Heart right ventricle (tissue), 16 donors: ENCODE results near the gene ZBTB7A. TPM values are rescaled to one million over a fixed set of nuclear protein-coding genes. Genes with fewer than 3 reads are reported as not detected.
"Not testable (repeated sequence)": the region's sequence is repeated elsewhere in the genome, so short reads cannot be mapped to it uniquely, and the experiment has no call there.

Experiments
- ATAC-seq, 8 donors: fragments of 200-7000 bp; cut with Tn5 transposase; one replicate each; pipeline ENCODE4 v1.9.1; 2020; ENCODE audit warnings: mild to moderate bottlenecking in 8 of 8, moderate library complexity in 8 of 8, moderate number of reproducible peaks in 1 of 8
- DNase-seq, 2 donors: peaks; one replicate each; pipeline ENCODE4 v3.0.0-alpha.2; 2020
- H3K27ac ChIP-seq, 10 donors: fragments of 200-600 bp; sonication (generic) in 2 of 10; one replicate each; pipeline versions ENCODE4 v1.5.0 to v1.8.0; 2020 to 2022; ENCODE audit warnings: mild to moderate bottlenecking in 3 of 10
- H3K27me3 ChIP-seq, 7 donors: fragments of 200-600 bp; one replicate each; pipeline ENCODE4 v1.8.0; 2021 to 2022; ENCODE audit warnings: mild to moderate bottlenecking in 2 of 7
- H3K36me3 ChIP-seq, 9 donors: fragments of 200-600 bp; sonication (generic) in 1 of 9; one replicate each; pipeline versions ENCODE4 v1.5.0 to v1.8.0; 2020 to 2022; ENCODE audit warnings: mild to moderate bottlenecking in 2 of 9
- H3K4me1 ChIP-seq, 9 donors: fragments of 200-600 bp; sonication (generic) in 1 of 9; one replicate each; pipeline versions ENCODE4 v1.5.0 to v1.8.0; 2020 to 2022; ENCODE audit warnings: mild to moderate bottlenecking in 4 of 9
- H3K4me3 ChIP-seq, 10 donors: fragments of 200-600 bp; sonication (generic) in 2 of 10; one replicate each; pipeline versions ENCODE4 v1.5.0 to v1.8.0; 2020 to 2022; ENCODE audit warnings: mild to moderate bottlenecking in 7 of 10, moderate library complexity in 2 of 10
- H3K9me3 ChIP-seq, 11 donors: fragments of 200-600 bp in 10 of 11; sonication (generic) in 2 of 11; one replicate each; pipeline versions ENCODE4 v1.5.0 to v1.8.0; 2013 to 2022; ENCODE audit warnings: mild to moderate bottlenecking in 2 of 11, control low read depth in 1 of 11, moderate library complexity in 1 of 11
- WGBS, 2 donors: extraction: QIAGEN DNeasy Blood & Tissue Kit; methylation state at CpG; one replicate each; pipeline ENCODE4 v1.1.7; 2013; ENCODE audit warnings: inconsistent platforms in 1 of 2; 5-methylcytosine and 5-hydroxymethylcytosine counted together
- intact Hi-C, 10 donors: fragments of 100-400 bp; cut with DNase I; formaldehyde crosslinking; loops; one replicate each; pipeline versions ENCODE4 v1.11.1 to v1.14.2; 2022
- polyA plus RNA-seq, 2 donors: library from polyadenylated mRNA; stranded (reverse); fragments of 200-250 nt; gene quantifications; one replicate each; pipeline ENCODE4 v1.2.3, GENCODE V29; 2013
- total RNA-seq, 10 donors: library from RNA; stranded (reverse); fragmentation: NEBNext Ultra II Directional in 3 of 10; extraction: Animal tissue kit (Norgen Biotek cat#: 25700) in 3 of 10; gene quantifications; one replicate each; pipeline versions ENCODE4 v1.2.1 to v1.2.4, GENCODE V29; 2021 to 2023
- TF ChIP-seq, protein P1 (sequence below), 9 donors: fragments of 200-600 bp; sonication (generic) in 2 of 9; IDR thresholded peaks; one replicate each; pipeline versions ENCODE4 v1.5.0 to v1.8.0; 2021 to 2022; ENCODE audit warnings: antibody characterized with exemption in 9 of 9, mild to moderate bottlenecking in 5 of 9, moderate library complexity in 1 of 9
- donor health status: Arrhythmogenic right ventricular cardiomyopathy.
- donor health status: ischemic (EF 13 %, LVEDD 7.1; RV severe dilation, severe dysfunction).
- donor health status: healthy with polysubstance abuse.
- donor health status: DM: no; HTN: yes; CAD: no.
- donor health status: DM: no; HTN: no; CAD: no.
- donor health status: ischemic (EF 25% LVEDD 6.9; RV normal size, moderate dysfunction).
- donor health status: ischemic (EF 25% LVEDD 5.7; RV mildly dilated, moderate dysfunction).
- donor health status: healthy.
- donor health status: DM: yes; HTN: yes; CAD: no.
- donor health status: Ischemic cardiomyopathy.
- donor health status: ischemic (EF 35%, LVEDD 5.7; RV mildly dilated, moderate dysfunction).
- donor health status: nonischemic (EF 11% LVEDD 7.7; RV severe dilation, severe dysfunction).
- donor health status: DM: yes; HTN: yes; CAD: no.
- donor health status: PGD.
- donor health status: ischemic (EF 29% LVEDD 5.4; RV normal size, mild dysfunction).
- donor health status: nonischemic (EF 23%, LVEDD 6.1; RV moderate dilation, normal function).

The ZBTB7A gene
- total and polyA plus RNA-seq, 12 donors, result 9.6 to 40.5 (median 25.2) TPM

DNA sequence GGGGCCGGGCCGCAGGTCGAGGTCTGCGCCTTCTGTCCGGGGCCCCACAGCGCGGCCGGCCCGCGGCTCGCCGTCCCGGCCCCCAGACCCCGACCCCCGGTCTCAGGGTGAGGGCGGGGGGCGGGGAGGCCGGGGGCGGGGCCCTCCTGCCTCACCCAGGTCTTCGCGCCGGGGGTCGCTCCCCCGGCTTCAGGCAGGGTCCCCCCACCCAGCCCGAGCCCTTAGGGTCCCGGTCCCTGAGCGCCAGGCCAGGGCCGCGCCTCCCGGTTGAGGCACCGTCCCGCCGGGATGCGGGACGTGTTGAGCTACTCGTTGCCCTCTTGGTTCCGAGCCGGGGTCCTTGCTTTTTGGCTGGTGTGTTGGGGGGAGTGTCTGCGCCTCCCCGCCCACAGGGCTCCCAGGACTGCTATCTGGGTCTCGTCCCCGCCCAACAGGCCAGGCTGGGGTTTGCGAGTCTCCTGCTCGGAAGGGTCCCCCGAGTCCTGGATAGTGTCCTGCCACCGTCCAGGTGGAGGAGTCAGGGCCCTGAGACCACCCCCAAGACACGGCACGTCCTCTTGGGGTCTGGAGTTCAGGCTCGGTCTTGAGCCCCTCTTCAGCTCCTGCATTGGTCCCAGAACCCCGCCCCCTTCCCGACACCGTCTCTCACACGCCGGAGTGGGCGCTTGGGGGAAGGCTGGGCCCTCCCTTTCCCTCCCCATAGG is 58.7 kb downstream of the ZBTB7A start:
- ATAC-seq, result peak in 4 of 8 donors; percentile 0 to 14 (median 3)
- DNase-seq, result no peak
- Histone ChIP-seq H3K27me3 (no peaks in the 10 kb centered on the region), H3K4me1 (peaks cover 31 to 55% (median 43%) of the 10 kb centered on the region in 9 donors), H3K36me3 (peaks cover 0 to 22% (median 1%) of the 10 kb centered on the region in 9 donors), H3K27ac (peak overlapping the region; percentile 81 to 95 (median 90)), H3K9me3 (no peaks in the 10 kb centered on the region), H3K4me3 (peak overlapping the region; percentile 76 to 99 (median 90))
- WGBS, 2 donors, result 0 to 1% methylated on average over 34 to 55 of the region's 55 CpGs
- intact Hi-C loops, result loop anchor here in 3 of 10 donors (5.0 to 10.0 kb wide), 3 partner anchors 57 to 114 kb away; partner anchors contain the start of genes ZBTB7A (in 2 of the 3) and MAP2K2 (in 1 of the 3)
- TF ChIP-seq, protein P1, sequence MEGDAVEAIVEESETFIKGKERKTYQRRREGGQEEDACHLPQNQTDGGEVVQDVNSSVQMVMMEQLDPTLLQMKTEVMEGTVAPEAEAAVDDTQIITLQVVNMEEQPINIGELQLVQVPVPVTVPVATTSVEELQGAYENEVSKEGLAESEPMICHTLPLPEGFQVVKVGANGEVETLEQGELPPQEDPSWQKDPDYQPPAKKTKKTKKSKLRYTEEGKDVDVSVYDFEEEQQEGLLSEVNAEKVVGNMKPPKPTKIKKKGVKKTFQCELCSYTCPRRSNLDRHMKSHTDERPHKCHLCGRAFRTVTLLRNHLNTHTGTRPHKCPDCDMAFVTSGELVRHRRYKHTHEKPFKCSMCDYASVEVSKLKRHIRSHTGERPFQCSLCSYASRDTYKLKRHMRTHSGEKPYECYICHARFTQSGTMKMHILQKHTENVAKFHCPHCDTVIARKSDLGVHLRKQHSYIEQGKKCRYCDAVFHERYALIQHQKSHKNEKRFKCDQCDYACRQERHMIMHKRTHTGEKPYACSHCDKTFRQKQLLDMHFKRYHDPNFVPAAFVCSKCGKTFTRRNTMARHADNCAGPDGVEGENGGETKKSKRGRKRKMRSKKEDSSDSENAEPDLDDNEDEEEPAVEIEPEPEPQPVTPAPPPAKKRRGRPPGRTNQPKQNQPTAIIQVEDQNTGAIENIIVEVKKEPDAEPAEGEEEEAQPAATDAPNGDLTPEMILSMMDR (IDR thresholded peaks at IDR 0.05), result no peak

DNA sequence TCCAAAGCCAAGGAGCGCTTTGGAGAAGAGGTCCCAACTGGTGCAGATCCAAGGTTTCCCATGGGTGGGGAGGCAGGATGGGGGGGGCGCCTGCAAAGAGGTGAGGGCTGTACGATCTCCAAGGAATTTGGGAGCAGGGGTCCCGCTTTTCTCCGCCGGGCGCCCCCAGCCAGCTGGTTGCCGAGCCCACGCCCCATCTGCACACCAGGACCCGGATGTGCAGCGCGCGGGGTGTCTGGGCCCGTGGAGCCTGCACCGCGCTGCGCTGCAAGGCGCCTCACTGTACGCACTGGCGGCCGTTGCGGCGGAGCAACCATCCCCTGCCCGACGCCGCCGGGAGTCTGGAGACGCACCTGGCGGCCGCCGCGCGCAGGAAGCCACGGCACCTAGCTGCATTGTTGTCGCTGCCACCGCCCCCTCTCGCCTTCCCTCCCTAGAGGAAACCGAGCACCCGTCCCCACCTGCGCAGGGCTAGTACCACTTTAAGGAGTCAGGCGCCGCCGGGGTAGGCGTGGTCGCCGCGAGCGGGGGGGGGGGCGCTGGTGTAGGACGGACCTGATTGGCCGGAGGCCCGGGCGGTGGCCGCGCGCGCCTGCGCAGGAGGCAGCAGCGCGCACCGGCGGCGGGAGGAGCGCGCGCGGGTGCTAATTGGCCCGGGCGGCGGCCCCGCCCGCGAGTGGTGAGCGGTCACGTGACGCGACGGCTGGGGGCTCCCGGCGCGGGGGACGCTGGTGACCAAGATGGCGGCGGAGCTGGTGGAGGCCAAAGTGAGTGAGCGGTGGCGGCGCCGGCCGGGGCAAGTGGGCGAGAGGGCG is 59.5 kb downstream of the ZBTB7A start, which contains the start of gene PIAS4:
TSS of gene PIAS4 (plus strand) at position 716 of the 815 bp plus-strand sequence. CDS start at position 741, 25 bp downstream.
- Histone ChIP-seq H3K4me1 (peaks cover 31 to 47% (median 41%) of the 10 kb centered on the region in 9 donors), H3K4me3 (peak within 1 kb of the TSS; percentile 76 to 99 (median 90)), H3K27ac (peak within 1 kb of the TSS; percentile 81 to 95 (median 90)), H3K36me3 (peaks cover 0 to 17% (median 0%) of the 10 kb centered on the region in 9 donors), H3K9me3 (no peaks in the 10 kb centered on the region), H3K27me3 (no peaks in the 10 kb centered on the region)
- peak; percentile 94 to 97 (median 96) for ATAC-seq
- peak; percentile 95 to 97 for DNase-seq
- intact Hi-C loops, result loop anchor here in 3 of 10 donors (5.0 to 10.0 kb wide), 3 partner anchors 58 to 115 kb away; partner anchors contain the start of genes ZBTB7A (in 2 of the 3) and MAP2K2 (in 1 of the 3)
- TF ChIP-seq, protein P1 (IDR thresholded peaks at IDR 0.05), result peak in 2 of 9 donors; percentile 8 to 13
- WGBS, 2 donors, result 0% methylated on average over 42 to 91 of the region's 91 CpGs

DNA sequence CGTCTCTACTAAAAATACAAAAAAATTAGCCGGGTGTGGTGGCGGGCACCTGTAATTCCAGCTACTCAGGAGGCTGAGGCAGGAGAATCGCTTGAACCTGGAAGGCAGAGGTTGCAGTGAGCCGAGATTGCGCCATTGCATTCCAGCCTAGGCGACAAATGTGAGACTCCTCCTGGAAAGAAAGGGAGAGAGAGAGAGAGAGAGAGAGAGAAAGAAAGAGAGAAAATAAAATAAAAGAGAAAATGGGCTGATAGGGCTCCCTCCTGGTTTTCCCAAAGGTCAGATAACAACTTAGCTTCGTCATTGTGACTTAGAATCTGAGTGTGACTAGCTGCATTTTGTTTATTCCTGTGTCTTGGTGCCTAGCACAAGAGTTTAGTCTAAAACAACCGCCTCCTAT is 61.3 kb downstream of the ZBTB7A start:
- not testable (repeated sequence) for ATAC-seq

DNA sequence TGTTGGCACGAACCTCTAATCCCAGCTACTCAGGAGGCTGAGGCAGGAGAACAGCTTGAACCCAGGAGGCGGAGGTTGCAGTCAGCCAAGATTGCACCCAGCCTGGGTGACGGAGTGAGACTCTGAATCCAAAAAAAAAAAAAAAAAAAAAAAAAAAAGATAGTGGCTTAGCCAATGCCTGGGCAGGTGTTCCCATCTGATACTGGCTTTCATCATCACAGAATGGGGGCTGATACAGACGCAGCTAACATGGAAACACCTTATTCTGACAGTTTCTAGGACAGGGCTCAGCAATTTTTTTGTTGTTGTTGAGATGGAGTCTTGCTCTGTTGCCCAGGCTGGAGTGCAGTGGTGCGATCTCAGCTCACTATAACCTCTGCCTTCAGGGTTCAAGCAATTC is 65.9 kb downstream of the ZBTB7A start:
- 84 to 88% methylated on average over 5 of the region's 5 CpGs for WGBS, 2 donors
- not testable (repeated sequence) for DNase-seq, H3K4me3 ChIP-seq, H3K27ac ChIP-seq, H3K27me3 ChIP-seq, H3K9me3 ChIP-seq, ATAC-seq, H3K4me1 ChIP-seq, H3K36me3 ChIP-seq
- intact Hi-C loops, result loop anchor here in 1 of 10 donors (10.0 kb wide), 1 partner anchor 64 kb away; the partner anchor contains the start of gene ZBTB7A

More for the DNA sequence above, 61.3 kb downstream of the ZBTB7A start:
- H3K4me3 ChIP-seq, H3K36me3 ChIP-seq, H3K27ac ChIP-seq, DNase-seq, H3K27me3 ChIP-seq, H3K9me3 ChIP-seq: not testable (repeated sequence)
- H3K4me1 ChIP-seq, result peaks cover 21 to 34% (median 31%) of the 10 kb centered on the region in 9 donors
- intact Hi-C loops, result loop anchor here in 3 of 10 donors (5.0 to 10.0 kb wide), 3 partner anchors 59 to 117 kb away; partner anchors contain the start of genes ZBTB7A (in 2 of the 3) and MAP2K2 (in 1 of the 3)
- WGBS, 2 donors, result 97 to 98% methylated on average over 9 of the region's 9 CpGs

DNA sequence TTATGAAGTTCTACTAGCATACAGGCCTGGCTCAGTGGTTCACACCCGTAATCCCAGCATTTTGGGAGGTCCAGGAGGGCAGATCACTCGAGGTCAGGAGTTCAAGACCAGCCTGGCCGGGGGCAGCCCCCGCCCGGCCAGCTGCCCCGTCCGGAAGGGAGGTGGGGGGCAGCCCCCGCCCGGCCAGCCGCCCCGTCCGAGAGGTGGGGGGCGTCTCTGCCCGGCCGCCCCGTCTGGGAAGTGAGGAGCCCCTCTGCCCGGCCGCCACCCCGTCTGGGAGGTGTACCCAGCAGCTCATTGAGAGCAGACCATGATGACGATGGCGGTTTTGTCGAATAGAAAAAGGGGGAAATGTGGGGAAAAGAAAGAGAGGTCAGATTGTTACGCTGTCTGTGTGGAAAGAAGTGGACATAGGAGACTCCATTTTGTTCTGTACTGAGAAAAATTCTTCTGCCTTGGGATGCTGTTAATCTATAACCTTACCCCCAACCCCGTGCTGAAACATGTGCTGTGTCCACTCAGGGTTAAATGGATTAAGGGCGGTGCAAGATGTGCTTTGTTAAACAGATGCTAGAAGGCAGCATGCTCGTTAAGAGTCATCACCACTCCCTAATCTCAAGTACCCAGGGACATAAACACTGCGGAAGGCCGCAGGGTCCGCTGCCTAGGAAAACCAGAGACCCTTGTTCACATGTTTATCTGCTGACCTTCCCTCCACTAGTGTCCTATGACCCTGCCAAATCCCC is 67.9 kb downstream of the ZBTB7A start:
- not testable (repeated sequence) for H3K4me1 ChIP-seq, H3K27me3 ChIP-seq, H3K27ac ChIP-seq, H3K4me3 ChIP-seq, DNase-seq, H3K36me3 ChIP-seq, ATAC-seq, H3K9me3 ChIP-seq
- intact Hi-C loops, result loop anchor here in 1 of 10 donors (10.0 kb wide), 1 partner anchor 116 kb away; no protein-coding TSS in a partner anchor
- WGBS, 2 donors, result 82 to 87% methylated on average over 29 of the region's 29 CpGs
